GM10266 (cell line): ENCODE data around the gene OSBP2.

ENCODE experiments used
- DNase-seq: peaks from one replicate; pipeline ENCODE4 v3.0.0; 2012; ENCODE audit errors: extremely low spot score
- CTCF ChIP-seq: IDR thresholded peaks from 2 replicates; pipeline ENCODE4 v1.5.1; 2012; ENCODE audit warnings: mild to moderate bottlenecking, low read depth; ENCODE audit not compliant: control insufficient read depth, insufficient read depth; ENCODE audit errors: missing control alignments

The OSBP2 gene

GRCh38 chr22:30802202-30803166 is 107.8 kb downstream of the OSBP2 start:
- TF ChIP-seq CTCF, result no peak
- DNase-seq, result peak; percentile 81

DNA sequence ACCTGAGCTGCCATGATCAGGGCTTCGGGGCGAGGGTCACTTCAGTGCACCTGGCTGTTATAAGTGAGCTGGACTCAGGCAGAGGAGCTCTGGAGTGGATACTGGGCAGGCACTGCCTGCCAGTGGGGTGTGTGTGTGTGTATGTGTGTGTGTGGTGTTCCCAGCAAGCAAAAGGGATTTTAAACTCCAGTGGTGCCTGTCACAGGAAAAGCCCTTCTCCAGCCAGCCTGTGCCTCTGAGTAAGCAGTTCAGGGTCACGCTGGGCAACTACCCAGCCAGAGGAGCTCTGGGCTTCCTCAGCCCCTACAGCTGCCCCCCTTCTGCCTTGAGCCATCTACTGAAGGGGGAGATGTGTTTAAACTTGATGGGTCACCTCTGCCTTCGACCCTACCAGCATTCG is 109.0 kb downstream of the OSBP2 start:
- no peak for DNase-seq
- no peak for TF ChIP-seq CTCF

DNA sequence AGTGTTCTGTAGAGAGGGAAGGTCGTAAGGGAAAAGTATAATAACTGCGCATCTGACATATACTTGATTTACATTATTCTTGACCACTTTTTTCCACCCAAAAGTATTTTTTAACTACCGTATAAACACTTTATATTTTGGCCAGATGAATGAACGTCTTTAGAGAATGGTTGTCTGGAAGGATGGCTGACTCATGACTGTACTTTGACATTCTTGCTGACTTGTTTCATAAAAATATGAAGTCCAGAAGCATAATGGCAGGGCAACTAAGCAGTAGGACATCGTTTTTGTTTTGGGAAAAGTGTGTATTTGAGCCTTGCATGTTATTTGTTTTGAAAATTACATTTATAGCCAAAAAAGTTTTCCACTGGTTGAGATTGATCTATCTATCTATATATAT is 110.0 kb downstream of the OSBP2 start:
- no peak for DNase-seq
- no peak for TF ChIP-seq CTCF

GRCh38 chr22:30806391-30806861 is 111.8 kb downstream of the OSBP2 start:
- DNase-seq, result no peak
- no peak for TF ChIP-seq CTCF

DNA sequence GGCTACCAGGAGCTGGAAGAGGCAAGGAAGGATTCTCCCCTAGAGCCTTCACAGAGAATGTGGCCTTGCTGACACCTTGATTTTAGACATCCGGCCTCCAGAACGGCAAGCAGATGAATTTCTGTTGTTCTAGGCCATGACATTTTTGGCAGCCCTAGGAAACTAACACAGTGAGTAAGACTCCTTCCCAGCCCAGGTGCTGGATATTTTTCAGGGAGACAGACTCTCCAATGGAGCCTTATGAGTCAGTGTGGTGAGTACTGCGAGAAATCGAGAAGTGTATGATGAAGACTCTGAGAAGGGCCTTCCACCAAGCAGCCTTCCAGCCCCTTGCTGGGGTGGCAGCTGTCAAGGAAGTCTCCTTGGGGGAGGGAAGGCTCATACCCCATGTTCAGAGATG is 114.4 kb downstream of the OSBP2 start:
- no peak for DNase-seq
- no peak for TF ChIP-seq CTCF

DNA sequence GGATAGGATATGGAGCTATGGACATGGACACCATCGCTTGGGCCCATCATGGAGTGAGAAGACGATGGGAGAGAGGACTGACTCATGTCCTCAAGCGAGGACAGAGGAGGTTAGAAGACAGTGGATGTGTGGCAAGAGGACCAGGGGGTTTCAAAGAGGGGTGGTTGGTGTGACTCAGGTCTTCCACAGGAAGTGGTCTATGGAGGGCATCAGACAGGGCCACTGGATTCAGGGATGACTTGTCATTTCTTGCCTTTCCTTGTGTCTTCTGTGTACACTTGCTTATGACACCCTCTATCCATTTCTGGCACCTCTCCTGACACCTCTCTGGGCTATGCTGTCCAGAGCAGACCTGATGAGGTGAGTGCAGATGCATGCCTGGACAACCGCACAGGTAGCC is 115.4 kb downstream of the OSBP2 start:
- no peak for DNase-seq
- no peak for TF ChIP-seq CTCF

DNA sequence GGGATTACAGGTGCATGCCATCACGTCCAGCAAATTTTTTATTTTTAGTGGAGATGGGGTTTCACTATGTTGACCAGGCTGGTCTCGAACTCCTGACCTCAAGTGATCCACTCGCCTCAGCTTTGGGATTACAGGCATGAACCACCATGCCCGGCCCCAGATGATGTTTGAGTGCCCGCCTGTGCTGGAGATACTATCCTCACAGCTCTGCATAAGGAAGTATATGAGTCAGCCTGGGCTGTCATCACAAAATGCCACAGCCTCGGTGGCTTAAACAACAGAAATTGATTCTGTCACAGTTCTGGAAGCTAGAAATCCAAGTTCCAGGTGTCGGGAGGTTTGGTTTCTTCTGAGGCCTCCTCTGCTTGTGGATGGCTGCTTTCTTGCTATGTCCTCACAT is 119.3 kb downstream of the OSBP2 start:
- no peak for TF ChIP-seq CTCF
- no peak for DNase-seq
